ENCODE measurements around the gene DNAJC12.

DNA sequence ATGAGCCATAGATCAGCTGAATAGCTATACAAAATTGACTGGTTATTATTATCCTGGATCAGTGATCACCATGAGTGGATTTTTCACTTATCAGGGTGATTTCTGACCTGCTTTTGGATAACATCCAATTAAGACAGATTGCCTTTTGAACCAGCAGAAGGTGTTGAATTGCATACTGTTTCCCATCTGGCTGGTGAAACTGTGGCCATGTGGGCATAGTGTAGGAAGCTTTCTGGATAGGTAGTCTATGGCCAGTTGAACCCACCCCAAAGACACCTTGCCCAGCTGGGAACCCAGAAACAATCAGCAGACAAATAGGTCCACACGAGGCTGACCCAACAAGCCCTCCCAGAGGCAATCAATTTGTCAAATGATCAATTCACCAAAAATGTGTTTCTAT, 29.3 kb downstream of the DNAJC12 start:
- TF ChIP-seq CREB1 (IDR thresholded peaks at IDR 0.05; ENCODE audit: low read depth) (no peak), EP300 (IDR thresholded peaks at IDR 0.05; ENCODE audit: borderline replicate concordance) (no peak), TAF1 (IDR thresholded peaks at IDR 0.05; ENCODE audit: low read depth) (no peak), CEBPB (IDR thresholded peaks at IDR 0.05) (no peak), TCF12 (IDR thresholded peaks at IDR 0.05; ENCODE audit: low read depth) (no peak)
- TF ChIP-seq, protein P1, sequence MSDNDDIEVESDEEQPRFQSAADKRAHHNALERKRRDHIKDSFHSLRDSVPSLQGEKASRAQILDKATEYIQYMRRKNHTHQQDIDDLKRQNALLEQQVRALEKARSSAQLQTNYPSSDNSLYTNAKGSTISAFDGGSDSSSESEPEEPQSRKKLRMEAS (IDR thresholded peaks at IDR 0.05) = no peak
- TF ChIP-seq, protein P2, sequence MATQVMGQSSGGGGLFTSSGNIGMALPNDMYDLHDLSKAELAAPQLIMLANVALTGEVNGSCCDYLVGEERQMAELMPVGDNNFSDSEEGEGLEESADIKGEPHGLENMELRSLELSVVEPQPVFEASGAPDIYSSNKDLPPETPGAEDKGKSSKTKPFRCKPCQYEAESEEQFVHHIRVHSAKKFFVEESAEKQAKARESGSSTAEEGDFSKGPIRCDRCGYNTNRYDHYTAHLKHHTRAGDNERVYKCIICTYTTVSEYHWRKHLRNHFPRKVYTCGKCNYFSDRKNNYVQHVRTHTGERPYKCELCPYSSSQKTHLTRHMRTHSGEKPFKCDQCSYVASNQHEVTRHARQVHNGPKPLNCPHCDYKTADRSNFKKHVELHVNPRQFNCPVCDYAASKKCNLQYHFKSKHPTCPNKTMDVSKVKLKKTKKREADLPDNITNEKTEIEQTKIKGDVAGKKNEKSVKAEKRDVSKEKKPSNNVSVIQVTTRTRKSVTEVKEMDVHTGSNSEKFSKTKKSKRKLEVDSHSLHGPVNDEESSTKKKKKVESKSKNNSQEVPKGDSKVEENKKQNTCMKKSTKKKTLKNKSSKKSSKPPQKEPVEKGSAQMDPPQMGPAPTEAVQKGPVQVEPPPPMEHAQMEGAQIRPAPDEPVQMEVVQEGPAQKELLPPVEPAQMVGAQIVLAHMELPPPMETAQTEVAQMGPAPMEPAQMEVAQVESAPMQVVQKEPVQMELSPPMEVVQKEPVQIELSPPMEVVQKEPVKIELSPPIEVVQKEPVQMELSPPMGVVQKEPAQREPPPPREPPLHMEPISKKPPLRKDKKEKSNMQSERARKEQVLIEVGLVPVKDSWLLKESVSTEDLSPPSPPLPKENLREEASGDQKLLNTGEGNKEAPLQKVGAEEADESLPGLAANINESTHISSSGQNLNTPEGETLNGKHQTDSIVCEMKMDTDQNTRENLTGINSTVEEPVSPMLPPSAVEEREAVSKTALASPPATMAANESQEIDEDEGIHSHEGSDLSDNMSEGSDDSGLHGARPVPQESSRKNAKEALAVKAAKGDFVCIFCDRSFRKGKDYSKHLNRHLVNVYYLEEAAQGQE (IDR thresholded peaks at IDR 0.05; ENCODE audit: low read depth) = no peak

All from Ishikawa (cell line).